Peyer's patch (tissue), 4 donors: ENCODE measurements around the gene SLC16A12.

Experiments used
- POLR2A ChIP-seq, 2 donors: fragments of 450-650 bp; IDR thresholded peaks; one replicate each; pipeline ENCODE4 v1.5.1; 2017; ENCODE audit warnings: antibody characterized with exemption in 2 of 2, mild to moderate bottlenecking in 2 of 2, moderate library complexity in 2 of 2
- TF ChIP-seq, protein P1 (sequence below), 6 experiments: fragments of 450-650 bp in 4 of 6; fragments of 200-600 bp in 2 of 6; sonication (generic) in 1 of 6; IDR thresholded peaks; one replicate each; pipeline ENCODE4 v1.5.1; 2017 to 2019; ENCODE audit warnings: antibody characterized with exemption in 6 of 6, mild to moderate bottlenecking in 3 of 6, moderate library complexity in 1 of 6

GRCh38 chr10:89552213-89552612 is 16.8 kb upstream of the SLC16A12 start:
- TF ChIP-seq, protein P1, sequence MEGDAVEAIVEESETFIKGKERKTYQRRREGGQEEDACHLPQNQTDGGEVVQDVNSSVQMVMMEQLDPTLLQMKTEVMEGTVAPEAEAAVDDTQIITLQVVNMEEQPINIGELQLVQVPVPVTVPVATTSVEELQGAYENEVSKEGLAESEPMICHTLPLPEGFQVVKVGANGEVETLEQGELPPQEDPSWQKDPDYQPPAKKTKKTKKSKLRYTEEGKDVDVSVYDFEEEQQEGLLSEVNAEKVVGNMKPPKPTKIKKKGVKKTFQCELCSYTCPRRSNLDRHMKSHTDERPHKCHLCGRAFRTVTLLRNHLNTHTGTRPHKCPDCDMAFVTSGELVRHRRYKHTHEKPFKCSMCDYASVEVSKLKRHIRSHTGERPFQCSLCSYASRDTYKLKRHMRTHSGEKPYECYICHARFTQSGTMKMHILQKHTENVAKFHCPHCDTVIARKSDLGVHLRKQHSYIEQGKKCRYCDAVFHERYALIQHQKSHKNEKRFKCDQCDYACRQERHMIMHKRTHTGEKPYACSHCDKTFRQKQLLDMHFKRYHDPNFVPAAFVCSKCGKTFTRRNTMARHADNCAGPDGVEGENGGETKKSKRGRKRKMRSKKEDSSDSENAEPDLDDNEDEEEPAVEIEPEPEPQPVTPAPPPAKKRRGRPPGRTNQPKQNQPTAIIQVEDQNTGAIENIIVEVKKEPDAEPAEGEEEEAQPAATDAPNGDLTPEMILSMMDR (IDR thresholded peaks at IDR 0.05) = no peak
- TF ChIP-seq POLR2A (IDR thresholded peaks at IDR 0.05) = no peak
